Activated CD8-positive, alpha-beta T cell treated with anti-CD3 and anti-CD28 coated beads, Interleukin-2, amount 10 ng/mL, durations not matched to agents 7 days and 5 days (primary cell): ENCODE measurements around the gene ACTL7A. TPM values are rescaled to one million over a fixed set of nuclear protein-coding genes. Genes with fewer than 3 reads are reported as not detected.

Source experiments
- ATAC-seq: fragments of 150-1000 bp; cut with Tn5 transposase; one replicate; pipeline ENCODE4 v1.10.0; 2021; ENCODE audit warnings: moderate library complexity
- CTCF ChIA-PET: fragments of 350-600 bp; sonication (Branson Sonifier 250); formaldehyde crosslinking; loops from one replicate; lab custom pipeline; 2021; ENCODE audit warnings: antibody characterized with exemption; lab: Charles Lee
- POLR2A ChIA-PET: fragments of 350-600 bp; sonication (Branson Sonifier 250); formaldehyde crosslinking; loops from one replicate; lab custom pipeline; 2021; ENCODE audit warnings: antibody characterized with exemption; lab: Charles Lee
- DNase-seq: peaks from one replicate; pipeline ENCODE4 v3.0.0-alpha.2; 2020
- H3K27ac Mint-ChIP-seq: one replicate; pipeline ENCODE4 v1.8.0; 2021; ENCODE audit warnings: mild to moderate bottlenecking, mixed read lengths
- H3K27me3 Mint-ChIP-seq: one replicate; pipeline ENCODE4 v1.8.0; 2021; ENCODE audit warnings: low read depth, mixed read lengths
- H3K36me3 Mint-ChIP-seq: one replicate; pipeline ENCODE4 v1.8.0; 2021; ENCODE audit warnings: low read depth, mixed read lengths
- H3K4me1 Mint-ChIP-seq: one replicate; pipeline ENCODE4 v1.8.0; 2021; ENCODE audit warnings: low read depth, mixed read lengths
- H3K4me3 Mint-ChIP-seq: one replicate; pipeline ENCODE4 v1.8.0; 2021; ENCODE audit warnings: mild to moderate bottlenecking, mixed read lengths
- H3K9me3 Mint-ChIP-seq: one replicate; pipeline ENCODE4 v1.8.0; 2022; ENCODE audit warnings: mixed read lengths; ENCODE audit not compliant: insufficient read depth
- total RNA-seq, 2 experiments: library from RNA; stranded (reverse); gene quantifications; one replicate each; pipeline ENCODE4 v1.2.3, GENCODE V29; 2021

ACTL7A gene
- total RNA-seq, 2 experiments from 2014 or later = not detected

GRCh38 chr9:108864446-108864845 lies 2.4 kb downstream of the ACTL7A start:
- H3K4me1 Mint-ChIP-seq = no peaks in the 10 kb centered on the region
- H3K27me3 Mint-ChIP-seq = no peaks in the 10 kb centered on the region
- peaks cover 15% of the 10 kb centered on the region for H3K36me3 Mint-ChIP-seq
- no peaks in the 10 kb centered on the region for H3K9me3 Mint-ChIP-seq
- DNase-seq (no peak), ATAC-seq (no peak)
- H3K27ac Mint-ChIP-seq = no peak overlapping the region
- ChIA-PET CTCF (no interaction called here), POLR2A (no interaction called here)
- H3K4me3 Mint-ChIP-seq = no peak overlapping the region

GRCh38 chr9:108865037-108865436 lies 3.0 kb downstream of the ACTL7A start:
- no peak for ATAC-seq
- no peak for DNase-seq
- Mint-ChIP-seq H3K27ac (no peak overlapping the region), H3K9me3 (no peaks in the 10 kb centered on the region), H3K36me3 (peaks cover 15% of the 10 kb centered on the region), H3K4me3 (no peak overlapping the region), H3K27me3 (no peaks in the 10 kb centered on the region), H3K4me1 (no peaks in the 10 kb centered on the region)
- POLR2A ChIA-PET = no interaction called here
- CTCF ChIA-PET = no interaction called here

- Mint-ChIP-seq H3K9me3 (no peaks in the 10 kb centered on the region), H3K36me3 (peaks cover 21% of the 10 kb centered on the region), H3K27ac (no peak overlapping the region), H3K4me1 (no peaks in the 10 kb centered on the region), H3K27me3 (no peaks in the 10 kb centered on the region), H3K4me3 (no peak overlapping the region)
- ATAC-seq = no peak
- CTCF ChIA-PET = no interaction called here
- POLR2A ChIA-PET = no interaction called here
- DNase-seq = no peak
Measured at GRCh38 chr9:108866001-108866420, 3.9 kb downstream of the ACTL7A start.

GRCh38 chr9:108867116-108867515 lies 5.0 kb downstream of the ACTL7A start:
- ATAC-seq (no peak), DNase-seq (no peak)
- Mint-ChIP-seq H3K27ac (no peak overlapping the region), H3K27me3 (no peaks in the 10 kb centered on the region), H3K9me3 (no peaks in the 10 kb centered on the region), H3K36me3 (peaks cover 32% of the 10 kb centered on the region), H3K4me1 (no peaks in the 10 kb centered on the region), H3K4me3 (no peak overlapping the region)
- POLR2A ChIA-PET = no interaction called here
- CTCF ChIA-PET = no interaction called here

- CTCF ChIA-PET = no interaction called here
- no peak for ATAC-seq
- no peak for DNase-seq
- Mint-ChIP-seq H3K36me3 (peaks cover 34% of the 10 kb centered on the region), H3K27me3 (no peaks in the 10 kb centered on the region), H3K27ac (no peak overlapping the region), H3K4me3 (no peak overlapping the region), H3K4me1 (no peaks in the 10 kb centered on the region), H3K9me3 (no peaks in the 10 kb centered on the region)
- POLR2A ChIA-PET = no interaction called here
Measured at GRCh38 chr9:108867829-108868228, 5.8 kb downstream of the ACTL7A start.

GRCh38 chr9:108869092-108869725 lies 7.1 kb downstream of the ACTL7A start:
- Mint-ChIP-seq H3K4me1 (no peaks in the 10 kb centered on the region), H3K4me3 (no peak overlapping the region), H3K27ac (no peak overlapping the region), H3K9me3 (no peaks in the 10 kb centered on the region), H3K27me3 (no peaks in the 10 kb centered on the region), H3K36me3 (peaks cover 40% of the 10 kb centered on the region)
- CTCF ChIA-PET = interaction anchor here (0.7 kb wide), 1 partner anchor 11 kb away, joined by 3 read pairs; no protein-coding TSS in a partner anchor
- ATAC-seq (no peak), DNase-seq (no peak)
- POLR2A ChIA-PET = no interaction called here

- Mint-ChIP-seq H3K4me3 (no peak overlapping the region), H3K27me3 (no peaks in the 10 kb centered on the region), H3K36me3 (peaks cover 56% of the 10 kb centered on the region), H3K4me1 (no peaks in the 10 kb centered on the region), H3K27ac (no peak overlapping the region), H3K9me3 (no peaks in the 10 kb centered on the region)
- DNase-seq = no peak
- POLR2A ChIA-PET = no interaction called here
- CTCF ChIA-PET = interaction anchor here (1.0 kb wide), 1 partner anchor 21 kb away, joined by 3 read pairs; no protein-coding TSS in a partner anchor
- no peak for ATAC-seq
Measured at GRCh38 chr9:108874058-108874788, 12.2 kb downstream of the ACTL7A start.

GRCh38 chr9:108876425-108876824 lies 14.4 kb downstream of the ACTL7A start:
- no peak overlapping the region for H3K4me3 Mint-ChIP-seq
- H3K4me1 Mint-ChIP-seq = no peaks in the 10 kb centered on the region
- no peaks in the 10 kb centered on the region for H3K27me3 Mint-ChIP-seq
- no peak for DNase-seq
- POLR2A ChIA-PET = no interaction called here
- peaks cover 52% of the 10 kb centered on the region for H3K36me3 Mint-ChIP-seq
- no peak overlapping the region for H3K27ac Mint-ChIP-seq
- CTCF ChIA-PET = no interaction called here
- ATAC-seq = no peak
- no peaks in the 10 kb centered on the region for H3K9me3 Mint-ChIP-seq

GRCh38 chr9:108877524-108877923 lies 15.5 kb downstream of the ACTL7A start:
- no peak overlapping the region for H3K4me3 Mint-ChIP-seq
- H3K27ac Mint-ChIP-seq = no peak overlapping the region
- DNase-seq (no peak), ATAC-seq (no peak)
- H3K9me3 Mint-ChIP-seq = no peaks in the 10 kb centered on the region
- H3K4me1 Mint-ChIP-seq = peaks cover 2% of the 10 kb centered on the region
- POLR2A ChIA-PET = no interaction called here
- CTCF ChIA-PET = no interaction called here
- H3K36me3 Mint-ChIP-seq = peaks cover 47% of the 10 kb centered on the region
- no peaks in the 10 kb centered on the region for H3K27me3 Mint-ChIP-seq

GRCh38 chr9:108880738-108881316 lies 18.8 kb downstream of the ACTL7A start:
- POLR2A ChIA-PET = no interaction called here
- no peak overlapping the region for H3K27ac Mint-ChIP-seq
- H3K4me3 Mint-ChIP-seq = no peak overlapping the region
- DNase-seq = no peak
- peaks cover 2% of the 10 kb centered on the region for H3K4me1 Mint-ChIP-seq
- CTCF ChIA-PET = interaction anchor here (0.8 kb wide), 1 partner anchor 12 kb away, joined by 3 read pairs; no protein-coding TSS in a partner anchor
- no peaks in the 10 kb centered on the region for H3K9me3 Mint-ChIP-seq
- H3K36me3 Mint-ChIP-seq = peaks cover 38% of the 10 kb centered on the region
- H3K27me3 Mint-ChIP-seq = no peaks in the 10 kb centered on the region
- no peak for ATAC-seq

- Mint-ChIP-seq H3K9me3 (no peaks in the 10 kb centered on the region), H3K36me3 (peaks cover 43% of the 10 kb centered on the region), H3K27ac (no peak overlapping the region), H3K4me3 (no peak overlapping the region), H3K27me3 (no peaks in the 10 kb centered on the region), H3K4me1 (peaks cover 7% of the 10 kb centered on the region)
- no peak for ATAC-seq
- ChIA-PET POLR2A (interaction anchor here (0.6 kb wide), 1 partner anchor 111 kb away, joined by 4 read pairs; no protein-coding TSS in a partner anchor), CTCF (no interaction called here)
- DNase-seq = no peak
Measured at GRCh38 chr9:108882052-108882888, 20.2 kb downstream of the ACTL7A start.
